HL-60 (cell line): ENCODE results near the gene SHH.
"Not testable (repeated sequence)": the region's sequence is repeated elsewhere in the genome, so short reads cannot be mapped to it uniquely, and the experiment has no call there.

Experiments
- DNase-seq, 2 experiments: peaks; one replicate each; pipeline ENCODE4 v3.0.0-alpha.2; 2010 to 2020; ENCODE audit warnings: low read depth in 1 of 2, low spot score in 1 of 2
- H3K27ac ChIP-seq: fragments of 250-450 bp; sonication (Bioruptor Pico); replicated peaks from 2 replicates; pipeline ENCODE4 v1.5.1; 2020; ENCODE audit warnings: mild to moderate bottlenecking, moderate library complexity
- H3K27me3 ChIP-seq: fragments of 250-450 bp; sonication (Bioruptor Pico); 2 replicates; pipeline ENCODE4 v1.5.1; 2021; ENCODE audit warnings: mild to moderate bottlenecking, moderate library complexity; ENCODE audit not compliant: insufficient read depth, poor library complexity, severe bottlenecking
- H3K4me3 ChIP-seq: replicated peaks from 2 replicates; pipeline ENCODE4 v1.5.1; 2011; ENCODE audit warnings: mild to moderate bottlenecking, control low read depth, low read length; ENCODE audit not compliant: insufficient read depth
- CTCF ChIP-seq: IDR thresholded peaks from one replicate; pipeline ENCODE4 v1.5.1; 2011; ENCODE audit warnings: low read length, control low read depth, inconsistent platforms; ENCODE audit not compliant: insufficient read depth
- GABPA ChIP-seq: IDR thresholded peaks from 2 replicates; pipeline ENCODE4 v1.6.1; 2012; ENCODE audit warnings: low read depth
- POLR2AphosphoS5 ChIP-seq: IDR thresholded peaks from 2 replicates; pipeline ENCODE4 v1.6.1; 2012; ENCODE audit warnings: low read depth
- REST ChIP-seq: IDR thresholded peaks from 2 replicates; pipeline ENCODE4 v1.6.1; 2012; ENCODE audit warnings: low read depth; ENCODE audit not compliant: insufficient replicate concordance
- SPI1 ChIP-seq: IDR thresholded peaks from 2 replicates; pipeline ENCODE4 v1.6.1; 2012; ENCODE audit warnings: low read depth, mild to moderate bottlenecking, borderline replicate concordance

Gene SHH

GRCh38 chr7:155820788-155821187 lies 8.5 kb upstream of the SHH start:
- no peak for TF ChIP-seq SPI1

GRCh38 chr7:155820246-155820645 lies 8.0 kb upstream of the SHH start:
- DNase-seq: no peak
- Histone ChIP-seq H3K27me3 (no peaks in the 10 kb centered on the region), H3K27ac (no peak overlapping the region), H3K4me3 (no peak overlapping the region)
- TF ChIP-seq GABPA (no peak), REST (no peak), SPI1 (no peak), POLR2AphosphoS5 (no peak)

More at GRCh38 chr7:155820788-155821187, 8.5 kb upstream of the SHH start:
- H3K27ac ChIP-seq: no peak overlapping the region
- H3K27me3 ChIP-seq: no peaks in the 10 kb centered on the region
- DNase-seq: no peak
- no peak overlapping the region for H3K4me3 ChIP-seq

- no peak for TF ChIP-seq REST
- TF ChIP-seq POLR2AphosphoS5: no peak
- TF ChIP-seq SPI1: no peak
- TF ChIP-seq CTCF: no peak
- TF ChIP-seq GABPA: no peak
- Histone ChIP-seq H3K27ac (no peak overlapping the region), H3K27me3 (peaks cover under 1% of the 10 kb centered on the region), H3K4me3 (no peak overlapping the region)
- no peak for DNase-seq
These were observed 6.9 kb upstream of the SHH start for GRCh38 chr7:155819186-155819585.

- Histone ChIP-seq H3K27ac (no peak overlapping the region), H3K27me3 (peaks cover 4% of the 10 kb centered on the region), H3K4me3 (no peak overlapping the region)
- no peak for TF ChIP-seq CTCF
- TF ChIP-seq SPI1: no peak
- no peak for DNase-seq
These were observed 6.5 kb upstream of the SHH start for GRCh38 chr7:155818820-155819168.

- no peak for DNase-seq
- Histone ChIP-seq H3K4me3 (no peak overlapping the region), H3K27me3 (peaks cover 8% of the 10 kb centered on the region), H3K27ac (no peak overlapping the region)
- no peak for TF ChIP-seq POLR2AphosphoS5
- TF ChIP-seq CTCF: no peak
- no peak for TF ChIP-seq SPI1
- no peak for TF ChIP-seq GABPA
- no peak for TF ChIP-seq REST
These were observed 6.0 kb upstream of the SHH start for GRCh38 chr7:155818154-155818819.

- peaks cover 16% of the 10 kb centered on the region for H3K27me3 ChIP-seq
- not testable (repeated sequence) for H3K27ac ChIP-seq, H3K4me3 ChIP-seq, DNase-seq
These were observed 5.3 kb upstream of the SHH start for GRCh38 chr7:155817515-155817914.
